H9 (cell line): Measurements from ENCODE around the gene ZMAT5. TPM values are rescaled to one million over a fixed set of nuclear protein-coding genes. Genes with fewer than 3 reads are reported as not detected.

ENCODE experiments used
- DNase-seq: peaks from one replicate; pipeline ENCODE4 v3.0.0-alpha.2; 2017
- H2AFZ ChIP-seq: one replicate; pipeline ENCODE4 v1.6.1; 2013; ENCODE audit warnings: mild to moderate bottlenecking, low read length, control low read depth, moderate library complexity
- H2AK5ac ChIP-seq: 2 replicates; pipeline ENCODE4 v1.6.1; 2013; ENCODE audit warnings: low read length, control low read depth, mixed read lengths; ENCODE audit not compliant: insufficient read length
- H2BK120ac ChIP-seq: one replicate; pipeline ENCODE4 v1.6.1; 2013; ENCODE audit warnings: low read depth, mild to moderate bottlenecking, low read length, control low read depth, inconsistent platforms; ENCODE audit not compliant: poor library complexity, severe bottlenecking
- H2BK12ac ChIP-seq: 2 replicates; pipeline ENCODE4 v1.6.1; 2013; ENCODE audit warnings: low read length, control low read depth, mixed read lengths, low read depth; ENCODE audit not compliant: insufficient read length
- H2BK15ac ChIP-seq: 2 replicates; pipeline ENCODE4 v1.6.1; 2013; ENCODE audit warnings: low read depth, low read length, control low read depth
- H2BK20ac ChIP-seq: one replicate; pipeline ENCODE4 v1.6.1; 2013; ENCODE audit warnings: low read depth, mild to moderate bottlenecking, low read length, control low read depth, inconsistent platforms; ENCODE audit not compliant: poor library complexity, severe bottlenecking
- H2BK5ac ChIP-seq: 2 replicates; pipeline ENCODE4 v1.6.1; 2013; ENCODE audit warnings: low read length, control low read depth, mixed read lengths; ENCODE audit not compliant: insufficient read length
- H3K14ac ChIP-seq: 2 replicates; pipeline ENCODE4 v1.6.1; 2013; ENCODE audit warnings: low read length, control low read depth; ENCODE audit not compliant: insufficient read depth
- H3K18ac ChIP-seq: 2 replicates; pipeline ENCODE4 v1.6.1; 2013; ENCODE audit warnings: low read depth, mild to moderate bottlenecking, mixed read lengths, low read length, control low read depth; ENCODE audit not compliant: insufficient read length
- H3K23ac ChIP-seq: 2 replicates; pipeline ENCODE4 v1.6.1; 2013; ENCODE audit warnings: low read length, control low read depth, mixed read lengths, low read depth; ENCODE audit not compliant: insufficient read length
- H3K23me2 ChIP-seq: 2 replicates; pipeline ENCODE4 v1.6.1; 2013; ENCODE audit warnings: low read depth, mild to moderate bottlenecking, mixed read lengths, low read length, control low read depth; ENCODE audit not compliant: insufficient read length, poor library complexity, severe bottlenecking
- H3K27ac ChIP-seq: 2 replicates; pipeline ENCODE4 v1.5.1; 2013; ENCODE audit warnings: low read length, control low read depth, mixed read lengths, low read depth; ENCODE audit not compliant: insufficient read length
- H3K27me3 ChIP-seq: 2 replicates; pipeline ENCODE4 v1.6.1; 2013; ENCODE audit warnings: low read length, control low read depth, inconsistent platforms; ENCODE audit not compliant: insufficient read depth
- H3K4ac ChIP-seq: 2 replicates; pipeline ENCODE4 v1.6.1; 2013; ENCODE audit warnings: low read depth, mild to moderate bottlenecking, control low read depth, inconsistent platforms, low read length, moderate library complexity
- H3K4me1 ChIP-seq: 2 replicates; pipeline ENCODE4 v1.6.1; 2013; ENCODE audit warnings: low read length, control low read depth, inconsistent platforms; ENCODE audit not compliant: insufficient read depth
- H3K4me2 ChIP-seq: 2 replicates; pipeline ENCODE4 v1.6.1; 2013; ENCODE audit warnings: low read length, control low read depth, mixed read lengths; ENCODE audit not compliant: insufficient read length, insufficient read depth
- H3K56ac ChIP-seq: 2 replicates; pipeline ENCODE4 v1.6.1; 2013; ENCODE audit warnings: low read depth, mild to moderate bottlenecking, mixed read lengths, low read length, control low read depth; ENCODE audit not compliant: insufficient read length
- H3K79me1 ChIP-seq: 2 replicates; pipeline ENCODE4 v1.6.1; 2013; ENCODE audit warnings: low read depth, mild to moderate bottlenecking, moderate library complexity, low read length, control low read depth, inconsistent platforms; ENCODE audit not compliant: insufficient read depth, poor library complexity, severe bottlenecking
- H3K79me2 ChIP-seq: 2 replicates; pipeline ENCODE4 v1.6.1; 2013; ENCODE audit warnings: low read length, control low read depth, inconsistent platforms; ENCODE audit not compliant: insufficient read depth
- H3K9ac ChIP-seq: 2 replicates; pipeline ENCODE4 v1.6.1; 2013; ENCODE audit warnings: low read length, control low read depth, mixed read lengths; ENCODE audit not compliant: insufficient read length; ENCODE audit errors: extremely low read depth
- H3K9me3 ChIP-seq: one replicate; pipeline ENCODE4 v1.6.1; 2013; ENCODE audit warnings: low read depth, low read length, inconsistent platforms; ENCODE audit not compliant: control insufficient read depth
- H3T11ph ChIP-seq: one replicate; pipeline ENCODE4 v1.6.1; 2013; ENCODE audit warnings: mild to moderate bottlenecking, low read length, control low read depth, inconsistent platforms
- H4K20me1 ChIP-seq: one replicate; pipeline ENCODE4 v1.6.1; 2013; ENCODE audit not compliant: control insufficient read depth, insufficient read length, insufficient read depth
- H4K5ac ChIP-seq: 2 replicates; pipeline ENCODE4 v1.6.1; 2013; ENCODE audit warnings: low read depth, mild to moderate bottlenecking, mixed read lengths, low read length, control low read depth; ENCODE audit not compliant: insufficient read length
- H4K8ac ChIP-seq: replicated peaks from 2 replicates; pipeline ENCODE4 v1.6.1; 2013; ENCODE audit warnings: low read length, control low read depth, mixed read lengths, low read depth; ENCODE audit not compliant: insufficient read length
- H4K91ac ChIP-seq: 2 replicates; pipeline ENCODE4 v1.6.1; 2013; ENCODE audit warnings: low read depth, mild to moderate bottlenecking, moderate library complexity, mixed read lengths, low read length, control low read depth; ENCODE audit not compliant: insufficient read length
- H3K27ac Mint-ChIP-seq, 3 experiments: 2 replicates in 2 of 3; 3 replicates in 1 of 3; pipeline ENCODE4 v1.8.0; 2020 to 2021; ENCODE audit warnings: mixed read lengths in 3 of 3, mild to moderate bottlenecking in 1 of 3, moderate library complexity in 1 of 3
- H3K27me3 Mint-ChIP-seq: 2 replicates; pipeline ENCODE4 v1.8.0; 2021; ENCODE audit warnings: low read depth, mild to moderate bottlenecking, moderate library complexity, mixed read lengths
- H3K36me3 Mint-ChIP-seq, 3 experiments: 2 replicates in 2 of 3; 3 replicates in 1 of 3; pipeline ENCODE4 v1.8.0; 2020 to 2021; ENCODE audit warnings: low read depth in 3 of 3, mixed read lengths in 3 of 3; ENCODE audit not compliant: insufficient read depth in 1 of 3
- H3K4me1 Mint-ChIP-seq, 2 experiments: 2 replicates each; pipeline ENCODE4 v1.8.0; 2020; ENCODE audit warnings: mixed read lengths in 2 of 2
- H3K4me3 Mint-ChIP-seq, 2 experiments: 2 replicates in 1 of 2; 3 replicates in 1 of 2; pipeline ENCODE4 v1.8.0; 2020 to 2021; ENCODE audit warnings: mild to moderate bottlenecking in 2 of 2, mixed read lengths in 2 of 2, moderate library complexity in 1 of 2
- H3K9me3 Mint-ChIP-seq, 2 experiments: 2 replicates in 1 of 2; 3 replicates in 1 of 2; pipeline ENCODE4 v1.8.0; 2020; ENCODE audit warnings: mild to moderate bottlenecking in 2 of 2, mixed read lengths in 2 of 2, moderate library complexity in 1 of 2
- CTCF ChIP-seq: fragments of 200-600 bp; sonication (generic); conservative IDR thresholded peaks from 3 replicates; pipeline ENCODE4 v1.8.0; 2021; ENCODE audit warnings: antibody characterized with exemption, mild to moderate bottlenecking
- WGBS: extraction: QIAGEN DNeasy Blood & Tissue Kit; methylation state at CpG from one replicate; pipeline ENCODE4 v1.1.7; 2013; ENCODE audit warnings: missing lambda C conversion rate, low lambda C conversion rate, mixed read lengths; ENCODE audit not compliant: insufficient read length; ENCODE audit errors: extremely low coverage; 5-methylcytosine and 5-hydroxymethylcytosine counted together
- total RNA-seq: library from RNA; stranded (reverse); gene quantifications from 2 replicates; pipeline ENCODE4 v1.2.1, GENCODE V29; 2021

The ZMAT5 gene
- total RNA-seq, 1 experiment from 2014 or later = 13.9 TPM

GRCh38 chr22:29780220-29780619 is 13.4 kb upstream of the ZMAT5 start:
- Histone ChIP-seq H2BK15ac (no peak overlapping the region), H2BK120ac (no peak overlapping the region), H3T11ph (no peak overlapping the region), H3K9me3 (no peaks in the 10 kb centered on the region), H3K79me2 (no peaks in the 10 kb centered on the region), H3K9ac (no peak overlapping the region), H2AFZ (no peak overlapping the region), H3K14ac (no peak overlapping the region), H2BK20ac (no peak overlapping the region), H4K20me1 (no peaks in the 10 kb centered on the region), H4K5ac (no peak overlapping the region), H3K56ac (no peak overlapping the region), H4K8ac (no peak overlapping the region), H3K23ac (no peak overlapping the region), H2AK5ac (no peak overlapping the region), H3K4ac (no peak overlapping the region), H3K4me2 (no peak overlapping the region), H3K23me2 (no peaks in the 10 kb centered on the region), H3K27ac (no peak overlapping the region), H4K91ac (no peak overlapping the region), H2BK5ac (no peak overlapping the region), H3K18ac (no peak overlapping the region), H2BK12ac (no peak overlapping the region), H3K79me1 (no peaks in the 10 kb centered on the region), H3K4me1 (no peaks in the 10 kb centered on the region), H3K27me3 (no peaks in the 10 kb centered on the region)
- H3K4me1 Mint-ChIP-seq = peaks cover 7 to 20% of the 10 kb centered on the region in 2 experiments
- H3K27ac Mint-ChIP-seq = no peak overlapping the region
- H3K36me3 Mint-ChIP-seq = no peaks in the 10 kb centered on the region
- no CpG with 5 or more reads among the region's 5 CpGs for WGBS
- H3K4me3 Mint-ChIP-seq = no peak overlapping the region
- no peak for DNase-seq
- peaks cover 5% of the 10 kb centered on the region for H3K27me3 Mint-ChIP-seq
- TF ChIP-seq CTCF = no peak
- no peaks in the 10 kb centered on the region for H3K9me3 Mint-ChIP-seq
